GM20000 (cell line): ENCODE measurements around the gene CACNA2D2.

Experiments used
- DNase-seq: peaks from one replicate; pipeline ENCODE4 v3.0.0; 2012; ENCODE audit warnings: low spot score
- TF ChIP-seq, protein P1 (sequence below): IDR thresholded peaks from 2 replicates; pipeline ENCODE4 v1.5.1; 2012; ENCODE audit warnings: mild to moderate bottlenecking, control low read depth; ENCODE audit errors: extremely low read depth, missing control alignments

Gene CACNA2D2

GRCh38 chr3:50506169-50506568 is 2.7 kb upstream of the CACNA2D2 start:
- no peak for DNase-seq

GRCh38 chr3:50504681-50505080 is 1.2 kb upstream of the CACNA2D2 start:
- no peak for DNase-seq
- TF ChIP-seq, protein P1, sequence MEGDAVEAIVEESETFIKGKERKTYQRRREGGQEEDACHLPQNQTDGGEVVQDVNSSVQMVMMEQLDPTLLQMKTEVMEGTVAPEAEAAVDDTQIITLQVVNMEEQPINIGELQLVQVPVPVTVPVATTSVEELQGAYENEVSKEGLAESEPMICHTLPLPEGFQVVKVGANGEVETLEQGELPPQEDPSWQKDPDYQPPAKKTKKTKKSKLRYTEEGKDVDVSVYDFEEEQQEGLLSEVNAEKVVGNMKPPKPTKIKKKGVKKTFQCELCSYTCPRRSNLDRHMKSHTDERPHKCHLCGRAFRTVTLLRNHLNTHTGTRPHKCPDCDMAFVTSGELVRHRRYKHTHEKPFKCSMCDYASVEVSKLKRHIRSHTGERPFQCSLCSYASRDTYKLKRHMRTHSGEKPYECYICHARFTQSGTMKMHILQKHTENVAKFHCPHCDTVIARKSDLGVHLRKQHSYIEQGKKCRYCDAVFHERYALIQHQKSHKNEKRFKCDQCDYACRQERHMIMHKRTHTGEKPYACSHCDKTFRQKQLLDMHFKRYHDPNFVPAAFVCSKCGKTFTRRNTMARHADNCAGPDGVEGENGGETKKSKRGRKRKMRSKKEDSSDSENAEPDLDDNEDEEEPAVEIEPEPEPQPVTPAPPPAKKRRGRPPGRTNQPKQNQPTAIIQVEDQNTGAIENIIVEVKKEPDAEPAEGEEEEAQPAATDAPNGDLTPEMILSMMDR = no peak

More at GRCh38 chr3:50506169-50506568, 2.7 kb upstream of the CACNA2D2 start:
- TF ChIP-seq, protein P1 = no peak

DNA sequence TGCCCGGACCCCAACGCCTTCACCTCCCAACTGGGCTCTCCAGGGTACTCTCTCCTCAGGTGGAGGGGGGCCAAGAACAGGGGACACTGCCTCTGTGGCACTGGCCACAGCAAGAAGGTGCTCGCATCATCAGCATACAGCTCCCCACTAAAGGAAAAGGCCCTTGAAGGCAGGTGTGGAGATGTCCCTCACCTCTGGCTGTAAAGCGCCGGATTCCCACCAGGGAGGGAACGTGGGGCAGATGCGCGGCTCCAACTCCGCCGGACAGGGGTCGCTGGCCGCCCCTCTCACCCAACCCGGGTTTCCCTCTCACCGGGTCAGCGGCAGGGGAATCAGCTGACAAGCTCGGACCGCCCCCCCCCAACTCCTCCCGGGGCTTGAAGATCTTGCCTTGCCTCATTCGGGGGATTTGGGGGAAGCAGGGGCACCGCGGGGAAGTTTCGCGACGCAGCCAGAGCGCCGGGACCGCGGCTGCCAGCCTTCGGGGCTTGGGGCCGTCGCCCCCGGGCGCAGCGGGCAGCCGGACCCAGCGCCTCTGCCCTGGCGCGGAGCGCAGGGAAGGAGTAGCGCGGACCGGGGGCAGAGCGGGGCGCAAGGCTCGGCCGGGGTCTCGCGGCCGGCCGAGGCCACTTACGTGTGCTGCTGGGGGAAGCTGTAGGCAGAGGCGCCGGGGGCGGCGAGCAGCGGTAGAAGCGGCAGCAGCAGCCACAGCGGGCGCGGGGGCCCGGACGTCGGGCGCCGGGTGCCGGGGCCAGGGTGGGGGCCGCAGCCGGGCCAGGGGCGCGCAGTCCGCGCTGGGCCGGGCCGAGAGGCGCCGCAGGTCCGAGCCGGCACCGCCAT is 630 bp downstream of the CACNA2D2 start:
- no peak for DNase-seq

GRCh38 chr3:50502225-50502583 is 1.2 kb downstream of the CACNA2D2 start:
- no peak for DNase-seq

More for the DNA sequence above, 630 bp downstream of the CACNA2D2 start:
- TF ChIP-seq, protein P1 = no peak

DNA sequence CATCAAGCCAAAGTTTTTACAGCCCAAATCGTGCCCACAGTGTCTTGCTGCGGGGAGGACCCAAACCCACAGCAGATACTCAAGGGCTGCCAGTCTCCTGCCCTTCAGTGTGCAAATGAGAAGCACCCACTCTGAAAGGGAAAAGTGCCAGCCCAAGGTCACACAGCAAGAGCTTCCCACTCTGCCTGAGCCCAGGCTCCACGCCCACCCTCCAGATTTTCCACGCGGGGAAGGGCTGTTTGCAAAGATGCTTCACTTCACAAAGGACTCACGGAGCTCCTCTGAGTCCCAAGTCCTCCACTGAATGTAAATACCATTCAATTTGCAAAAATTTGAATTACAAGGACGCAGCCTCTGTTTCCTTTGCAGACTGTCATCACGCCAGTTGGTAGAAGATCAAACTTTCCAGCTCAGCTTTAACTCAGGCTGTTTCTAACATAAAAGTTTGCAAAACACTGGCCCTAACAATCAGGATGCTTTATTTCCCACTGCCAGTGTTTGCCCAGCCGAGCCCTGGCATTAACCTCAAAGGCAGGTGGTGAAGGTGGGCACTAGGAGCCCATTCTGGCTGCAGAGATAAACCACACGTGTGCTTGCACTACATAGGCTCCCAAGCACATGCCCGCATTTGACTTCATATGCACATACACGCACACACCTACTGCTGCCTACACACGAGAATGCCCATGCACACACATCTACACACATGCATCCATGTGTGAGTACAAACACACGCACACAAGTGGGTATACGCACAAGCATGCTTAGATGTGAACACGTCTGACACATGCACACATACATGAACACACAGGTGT is 7.6 kb downstream of the CACNA2D2 start:
- no peak for DNase-seq
- TF ChIP-seq, protein P1 = no peak

More at GRCh38 chr3:50502225-50502583, 1.2 kb downstream of the CACNA2D2 start:
- TF ChIP-seq, protein P1 = no peak

- TF ChIP-seq, protein P1 = no peak
- no peak for DNase-seq
Measured at GRCh38 chr3:50494126-50494525, 9.3 kb downstream of the CACNA2D2 start.

- no peak for DNase-seq
- TF ChIP-seq, protein P1 = no peak
Measured at GRCh38 chr3:50493623-50494022, 9.8 kb downstream of the CACNA2D2 start.
